ENCODE measurements around the gene RHOV. TPM values are rescaled to one million over a fixed set of nuclear protein-coding genes. Genes with fewer than 3 reads are reported as not detected.
A peak's percentile ranks its signal among the peaks of the same experiment; 100 is the strongest.

The RHOV gene
- 7.1 and 38.7 TPM in 2 replicates for total RNA-seq

- peak within 1 kb of the TSS; percentile 70 for H3K4me3 ChIP-seq (ENCODE audit: low read depth, low read length)
- FAIRE-seq (no peak), DNase-seq (ENCODE audit: low read depth) (peak; percentile 63)
- TF ChIP-seq CTCF (IDR thresholded peaks at IDR 0.05; ENCODE audit: insufficient read depth, low read length, severe bottlenecking) = peak; percentile 67
- H3K36me3 ChIP-seq (ENCODE audit: control insufficient read depth, insufficient read depth, low read length) = no peaks in the 10 kb centered on the region
- H3K27me3 ChIP-seq (ENCODE audit: control insufficient read depth, insufficient read depth, low read length) = no peaks in the 10 kb centered on the region
Measured at GRCh38 chr15:40873694-40874561, at the start of gene RHOV. Gene RHOV (minus strand): TSS chr15:40874234. CDS start chr15:40874139, 95 bp downstream.

DNA sequence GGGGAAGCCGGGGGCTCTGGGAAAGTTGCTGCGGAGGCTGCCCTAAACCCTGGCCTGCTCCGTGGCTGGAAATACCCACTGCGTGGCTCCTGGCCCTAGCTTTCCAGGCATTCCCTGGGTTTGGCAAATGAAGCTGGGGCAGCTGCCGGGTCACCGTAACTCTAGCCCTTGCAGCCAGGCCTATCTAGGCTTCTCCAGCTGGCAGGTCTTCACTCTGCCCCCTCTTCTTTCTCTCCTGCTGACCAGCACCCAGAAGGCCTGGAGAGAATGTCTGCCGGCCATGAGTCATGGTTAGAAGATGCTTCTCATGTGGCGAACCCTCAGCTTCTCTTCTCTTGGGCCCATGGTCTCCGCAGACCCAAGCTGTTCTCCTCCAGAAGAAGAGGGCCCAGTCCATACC lies 49.5 kb upstream of the RHOV start:
- FAIRE-seq (no peak), DNase-seq (ENCODE audit: low read depth) (no peak)
- Histone ChIP-seq H3K36me3 (ENCODE audit: control insufficient read depth, insufficient read depth, low read length) (no peaks in the 10 kb centered on the region), H3K4me3 (ENCODE audit: low read depth, low read length) (no peak overlapping the region), H3K27me3 (ENCODE audit: control insufficient read depth, insufficient read depth, low read length) (peaks cover 37% of the 10 kb centered on the region)
- TF ChIP-seq CTCF (IDR thresholded peaks at IDR 0.05; ENCODE audit: insufficient read depth, low read length, severe bottlenecking) = no peak

- Histone ChIP-seq H3K36me3 (ENCODE audit: control insufficient read depth, insufficient read depth, low read length) (no peaks in the 10 kb centered on the region), H3K4me3 (ENCODE audit: low read depth, low read length) (no peak overlapping the region), H3K27me3 (ENCODE audit: control insufficient read depth, insufficient read depth, low read length) (peaks cover 35% of the 10 kb centered on the region)
- DNase-seq (ENCODE audit: low read depth) (no peak), FAIRE-seq (no peak)
- TF ChIP-seq CTCF (IDR thresholded peaks at IDR 0.05; ENCODE audit: insufficient read depth, low read length, severe bottlenecking) = no peak
Measured at GRCh38 chr15:40922608-40923005, 48.6 kb upstream of the RHOV start.

DNA sequence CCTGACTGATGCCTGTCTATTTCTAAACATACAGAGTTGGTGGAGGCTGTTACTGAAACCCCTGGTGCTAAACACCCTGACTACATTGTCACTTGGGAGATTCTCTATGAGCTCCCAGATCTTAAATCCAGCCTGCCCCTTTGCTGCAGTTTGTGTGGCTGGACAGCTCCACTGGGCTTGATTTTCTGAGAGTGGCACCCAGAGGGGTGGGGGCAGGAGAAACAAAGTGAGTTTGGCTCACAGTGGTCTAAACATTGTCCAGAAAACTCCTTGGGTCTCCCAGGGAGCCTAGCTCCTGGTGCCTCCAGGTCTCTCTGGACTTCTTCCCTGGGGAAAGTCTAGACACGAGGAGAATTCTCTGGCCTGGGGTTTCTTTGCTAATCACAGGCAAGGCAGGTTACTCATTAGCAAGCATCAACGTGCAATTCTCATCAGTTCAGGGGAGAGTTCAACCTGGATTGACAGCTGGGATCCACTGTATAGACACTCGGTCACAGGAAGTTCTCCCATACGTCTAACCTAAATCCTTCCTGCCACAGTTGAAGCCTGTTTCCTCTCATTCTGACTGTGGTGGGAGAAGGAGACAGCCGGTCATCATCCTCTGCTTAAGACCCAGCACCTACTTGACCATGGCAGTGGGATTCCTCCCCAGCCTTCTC lies 48.0 kb upstream of the RHOV start:
- no peaks in the 10 kb centered on the region for H3K36me3 ChIP-seq (ENCODE audit: control insufficient read depth, insufficient read depth, low read length)
- peak; percentile 55 for FAIRE-seq
- TF ChIP-seq CTCF (IDR thresholded peaks at IDR 0.05; ENCODE audit: insufficient read depth, low read length, severe bottlenecking) = no peak
- DNase-seq (ENCODE audit: low read depth) = peak; percentile 54
- H3K27me3 ChIP-seq (ENCODE audit: control insufficient read depth, insufficient read depth, low read length) = peaks cover 30% of the 10 kb centered on the region
- no peak overlapping the region for H3K4me3 ChIP-seq (ENCODE audit: low read depth, low read length)

DNA sequence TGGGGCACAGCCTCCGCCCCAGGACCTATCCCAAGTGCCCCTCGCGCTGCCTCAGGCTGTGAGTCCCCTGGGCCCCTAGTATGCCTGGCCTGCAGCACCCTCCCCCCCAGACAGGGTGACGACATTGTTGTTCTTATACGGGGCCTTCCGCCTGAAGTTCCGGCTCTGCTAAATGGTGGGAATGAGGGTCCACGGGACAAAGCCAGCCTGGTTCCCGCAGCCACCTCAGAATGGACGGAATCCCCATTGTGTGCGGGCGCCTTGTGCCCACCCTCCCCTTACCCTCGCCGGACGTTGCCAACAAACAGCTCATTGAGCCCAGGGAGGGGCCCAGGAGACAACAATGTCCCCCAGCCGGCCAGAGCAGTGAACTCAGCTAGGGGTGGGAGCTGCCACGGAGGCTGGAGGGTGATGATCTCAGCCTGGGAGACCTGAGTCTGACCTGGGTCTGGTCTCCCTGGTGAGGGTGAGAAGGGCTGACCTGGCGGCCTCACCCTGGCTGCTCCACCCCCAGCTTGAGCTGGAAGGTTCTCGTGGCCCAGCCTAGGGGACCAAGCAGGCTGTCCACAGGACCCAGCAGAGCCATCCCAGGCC lies 44.9 kb upstream of the RHOV start:
- no peak for DNase-seq (ENCODE audit: low read depth)
- H3K4me3 ChIP-seq (ENCODE audit: low read depth, low read length) = no peak overlapping the region
- no peak for TF ChIP-seq CTCF (IDR thresholded peaks at IDR 0.05; ENCODE audit: insufficient read depth, low read length, severe bottlenecking)
- no peaks in the 10 kb centered on the region for H3K36me3 ChIP-seq (ENCODE audit: control insufficient read depth, insufficient read depth, low read length)
- peaks cover 4% of the 10 kb centered on the region for H3K27me3 ChIP-seq (ENCODE audit: control insufficient read depth, insufficient read depth, low read length)
- no peak for FAIRE-seq

Measured in bronchial epithelial cell (primary cell).